ENCODE data around the gene PLEKHM3. TPM values are rescaled to one million over a fixed set of nuclear protein-coding genes. Genes with fewer than 3 reads are reported as not detected.

The PLEKHM3 gene
- total RNA-seq, 3 donors from 2014 or later (not counting 1 experiment from before 2014, with no cell fraction given), result 21.7 to 27.7 (median 26.3) TPM

GRCh38 chr2:207790898-207791297 lies 234.4 kb downstream of the PLEKHM3 start:
- no peaks in the 10 kb centered on the region for H3K4me1 ChIP-seq (ENCODE audit: control insufficient read depth, insufficient read depth, low read length)
- Mint-ChIP-seq H3K9me3 (no peaks in the 10 kb centered on the region), H3K4me1 (peaks cover 0 to 4% of the 10 kb centered on the region in 2 donors), H3K36me3 (no peaks in the 10 kb centered on the region), H3K4me3 (no peak overlapping the region), H3K27ac (no peak overlapping the region), H3K27me3 (ENCODE audit: low read depth in 2 of 2) (peaks cover 8 to 9% of the 10 kb centered on the region in 2 donors)
- TF ChIP-seq CTCF (IDR thresholded peaks at IDR 0.05), result no peak
- intact Hi-C loops (cut with micrococcal nuclease), result no loop called here
- WGBS (ENCODE audit: insufficient coverage), result 97% methylated on average over 1 of the region's 1 CpG
- H3K4me3 ChIP-seq (ENCODE audit: low read length), result no peak overlapping the region
- H3K27me3 ChIP-seq (ENCODE audit: control insufficient read depth, insufficient read depth, low read length), result no peaks in the 10 kb centered on the region
- no peaks in the 10 kb centered on the region for H3K9me3 ChIP-seq (ENCODE audit: control insufficient read depth, insufficient read depth, low read length)
- DNase-seq, result no peak
- H3K27ac ChIP-seq (ENCODE audit: low read length), result no peak overlapping the region
- no peaks in the 10 kb centered on the region for H3K36me3 ChIP-seq (ENCODE audit: control insufficient read depth, insufficient read depth, low read length)
- ATAC-seq, result no peak

GRCh38 chr2:207787800-207788199 lies 237.5 kb downstream of the PLEKHM3 start:
- Histone ChIP-seq H3K27ac (ENCODE audit: low read length) (no peak overlapping the region), H3K36me3 (ENCODE audit: control insufficient read depth, insufficient read depth, low read length) (no peaks in the 10 kb centered on the region), H3K27me3 (ENCODE audit: control insufficient read depth, insufficient read depth, low read length) (no peaks in the 10 kb centered on the region), H3K4me1 (ENCODE audit: control insufficient read depth, insufficient read depth, low read length) (no peaks in the 10 kb centered on the region), H3K4me3 (ENCODE audit: low read length) (no peak overlapping the region), H3K9me3 (ENCODE audit: control insufficient read depth, insufficient read depth, low read length) (no peaks in the 10 kb centered on the region)
- Mint-ChIP-seq H3K9me3 (no peaks in the 10 kb centered on the region), H3K4me3 (no peak overlapping the region), H3K36me3 (no peaks in the 10 kb centered on the region), H3K27ac (no peak overlapping the region), H3K4me1 (peaks cover 0 to 4% of the 10 kb centered on the region in 2 donors), H3K27me3 (ENCODE audit: low read depth in 2 of 2) (peaks cover 8 to 9% of the 10 kb centered on the region in 2 donors)
- ATAC-seq (no peak), DNase-seq (no peak)
- intact Hi-C loops (cut with micrococcal nuclease), result no loop called here
- no peak for TF ChIP-seq CTCF (IDR thresholded peaks at IDR 0.05)
- WGBS (ENCODE audit: insufficient coverage), result 82% methylated on average over 3 of the region's 4 CpGs

- Histone ChIP-seq H3K4me1 (ENCODE audit: control insufficient read depth, insufficient read depth, low read length) (no peaks in the 10 kb centered on the region), H3K4me3 (ENCODE audit: low read length) (no peak overlapping the region), H3K36me3 (ENCODE audit: control insufficient read depth, insufficient read depth, low read length) (no peaks in the 10 kb centered on the region), H3K27me3 (ENCODE audit: control insufficient read depth, insufficient read depth, low read length) (no peaks in the 10 kb centered on the region), H3K9me3 (ENCODE audit: control insufficient read depth, insufficient read depth, low read length) (no peaks in the 10 kb centered on the region), H3K27ac (ENCODE audit: low read length) (no peak overlapping the region)
- intact Hi-C loops (cut with micrococcal nuclease), result no loop called here
- peak in 1 of 3 donors; percentile 37 for ATAC-seq
- no peak for DNase-seq
- Mint-ChIP-seq H3K4me3 (no peak overlapping the region), H3K4me1 (peaks cover 0 to 4% of the 10 kb centered on the region in 2 donors), H3K9me3 (no peaks in the 10 kb centered on the region), H3K36me3 (no peaks in the 10 kb centered on the region), H3K27me3 (ENCODE audit: low read depth in 2 of 2) (peaks cover 8 to 12% of the 10 kb centered on the region in 2 donors), H3K27ac (no peak overlapping the region)
- WGBS (ENCODE audit: insufficient coverage), result 73% methylated on average over 2 of the region's 3 CpGs
- TF ChIP-seq CTCF (IDR thresholded peaks at IDR 0.05), result no peak
Measured at GRCh38 chr2:207787017-207787416, 238.3 kb downstream of the PLEKHM3 start.

GRCh38 chr2:207784898-207785297 lies 240.4 kb downstream of the PLEKHM3 start:
- H3K9me3 ChIP-seq (ENCODE audit: control insufficient read depth, insufficient read depth, low read length), result no peaks in the 10 kb centered on the region
- peaks cover 0 to 14% of the 10 kb centered on the region in 2 donors for H3K27me3 Mint-ChIP-seq (ENCODE audit: low read depth in 2 of 2)
- H3K27ac Mint-ChIP-seq, result no peak overlapping the region
- intact Hi-C loops (cut with micrococcal nuclease), result no loop called here
- H3K4me1 Mint-ChIP-seq, result peaks cover 0 to 4% of the 10 kb centered on the region in 2 donors
- H3K36me3 ChIP-seq (ENCODE audit: control insufficient read depth, insufficient read depth, low read length), result no peaks in the 10 kb centered on the region
- TF ChIP-seq CTCF (IDR thresholded peaks at IDR 0.05), result no peak
- no peaks in the 10 kb centered on the region for H3K9me3 Mint-ChIP-seq
- no peak overlapping the region for H3K4me3 ChIP-seq (ENCODE audit: low read length)
- no peaks in the 10 kb centered on the region for H3K36me3 Mint-ChIP-seq
- H3K4me3 Mint-ChIP-seq, result no peak overlapping the region
- ATAC-seq (no peak), DNase-seq (no peak)
- H3K27me3 ChIP-seq (ENCODE audit: control insufficient read depth, insufficient read depth, low read length), result no peaks in the 10 kb centered on the region
- WGBS (ENCODE audit: insufficient coverage), result 84% methylated on average over 5 of the region's 5 CpGs
- no peaks in the 10 kb centered on the region for H3K4me1 ChIP-seq (ENCODE audit: control insufficient read depth, insufficient read depth, low read length)
- H3K27ac ChIP-seq (ENCODE audit: low read length), result no peak overlapping the region

All from natural killer cell (primary cell).